Keratinocyte (primary cell): ENCODE data around the gene ZC2HC1B. TPM values are rescaled to one million over a fixed set of nuclear protein-coding genes. Genes with fewer than 3 reads are reported as not detected.

Experiments
- DNase-seq: peaks from one replicate; pipeline ENCODE4 v3.0.0-alpha.2; 2011; ENCODE audit warnings: low read depth, missing footprints, low spot score
- FAIRE-seq: peaks from 2 replicates; lab custom pipeline; 2011; peaks lifted over from hg19 to GRCh38; lab: Jason Lieb, UNC
- H2AFZ ChIP-seq: 2 replicates; pipeline ENCODE4 v1.6.0; 2012; ENCODE audit warnings: low read length, control low read depth, inconsistent platforms; ENCODE audit not compliant: control insufficient read depth
- H3K27ac ChIP-seq: 2 replicates; pipeline ENCODE4 v1.5.1; 2011; ENCODE audit warnings: low read length; ENCODE audit not compliant: control insufficient read depth, insufficient read depth
- H3K27me3 ChIP-seq: 3 replicates; pipeline ENCODE4 v1.6.0; 2011; ENCODE audit warnings: low read length; ENCODE audit not compliant: control insufficient read depth, insufficient read depth; ENCODE audit errors: extremely low read depth
- H3K36me3 ChIP-seq, 2 experiments: 2 replicates in 1 of 2; 3 replicates in 1 of 2; pipeline ENCODE4 v1.5.1; 2011; ENCODE audit warnings: low read length in 2 of 2, mild to moderate bottlenecking in 1 of 2; ENCODE audit not compliant: control insufficient read depth in 2 of 2, insufficient read depth in 2 of 2; ENCODE audit errors: extremely low read depth in 1 of 2
- H3K4me1 ChIP-seq: 3 replicates; pipeline ENCODE4 v1.5.1; 2011; ENCODE audit warnings: low read length; ENCODE audit not compliant: control insufficient read depth, insufficient read depth; ENCODE audit errors: extremely low read depth
- H3K4me2 ChIP-seq: 3 replicates; pipeline ENCODE4 v1.6.0; 2011; ENCODE audit warnings: low read depth, low read length; ENCODE audit not compliant: control insufficient read depth, insufficient read depth; ENCODE audit errors: extremely low read depth
- H3K4me3 ChIP-seq, 3 experiments: fragments of 200-600 bp in 1 of 3; sonication (generic) in 1 of 3; 2 replicates in 2 of 3; 3 replicates in 1 of 3; pipeline ENCODE4 v1.5.1; 2011 to 2016; ENCODE audit warnings: low read length in 3 of 3, mild to moderate bottlenecking in 3 of 3, control low read depth in 2 of 3, inconsistent platforms in 1 of 3, low read depth in 1 of 3, mixed read lengths in 1 of 3, mixed run types in 1 of 3, moderate library complexity in 1 of 3; ENCODE audit not compliant: control insufficient read depth in 2 of 3, insufficient read depth in 2 of 3; ENCODE audit errors: extremely low read depth in 1 of 3
- H3K79me2 ChIP-seq: 2 replicates; pipeline ENCODE4 v1.6.0; 2012; ENCODE audit warnings: low read length; ENCODE audit not compliant: control insufficient read depth, insufficient read depth
- H3K9ac ChIP-seq: 3 replicates; pipeline ENCODE4 v1.6.0; 2011; ENCODE audit warnings: low read length; ENCODE audit not compliant: control insufficient read depth, insufficient read depth; ENCODE audit errors: extremely low read depth
- H3K9me1 ChIP-seq: 3 replicates; pipeline ENCODE4 v1.6.0; 2011; ENCODE audit warnings: low read length; ENCODE audit not compliant: control insufficient read depth, insufficient read depth; ENCODE audit errors: extremely low read depth
- H3K9me3 ChIP-seq: 2 replicates; pipeline ENCODE4 v1.5.1; 2012; ENCODE audit warnings: low read depth, low read length; ENCODE audit not compliant: control insufficient read depth
- H4K20me1 ChIP-seq: 3 replicates; pipeline ENCODE4 v1.6.0; 2011; ENCODE audit warnings: low read length; ENCODE audit not compliant: control insufficient read depth, insufficient read depth; ENCODE audit errors: extremely low read depth
- CTCF ChIP-seq, 3 experiments: IDR thresholded peaks in 1 of 3; conservative IDR thresholded peaks in 1 of 3; optimal IDR thresholded peaks in 1 of 3; 2 replicates in 2 of 3; 3 replicates in 1 of 3; pipeline versions ENCODE3 to v1.5.1; 2011; ENCODE audit warnings: low read length in 3 of 3, mild to moderate bottlenecking in 3 of 3, moderate library complexity in 2 of 3, control low read depth in 1 of 3, inconsistent platforms in 1 of 3; ENCODE audit not compliant: insufficient read depth in 2 of 3; ENCODE audit errors: extremely low read depth in 1 of 3
- EZH2 ChIP-seq: IDR thresholded peaks from one replicate; pipeline ENCODE4 v1.6.1; 2012; ENCODE audit warnings: inconsistent platforms, mild to moderate bottlenecking, low read length, moderate library complexity
- dilution Hi-C: fragments of 300-500 bp; cut with MboI; formaldehyde crosslinking; loops from one replicate; pipeline ENCODE4 v1.7.0; 2020; ENCODE audit warnings: low sequenced_read_pairs; ENCODE audit not compliant: extremely low pct_ligation_motif_present
- polyA plus RNA-seq, 5 experiments: library from polyadenylated mRNA; depleted of rRNA in 3 of 5; stranded (reverse) in 3 of 5; stranded (forward) in 1 of 5; unstranded in 1 of 5; fragments of >200 nt; gene quantifications; 1 replicate in 1 of 5; 2 replicates in 3 of 5; 3 replicates in 1 of 5; pipeline versions ENCODE4 v1.2.1 to v1.2.3, GENCODE V29; 2011 to 2012; ENCODE audit warnings: missing spikeins in 2 of 5, low read depth in 1 of 5, low replicate concordance in 1 of 5

The ZC2HC1B gene
- polyA plus RNA-seq, 1 donor (not counting 4 experiments of a cell fraction or from before 2014, with no cell fraction given): not detected

GRCh38 chr6:143950875-143951274 is 86.6 kb downstream of the ZC2HC1B start:
- Histone ChIP-seq H3K79me2 (no peaks in the 10 kb centered on the region), H3K4me1 (no peaks in the 10 kb centered on the region), H3K36me3 (peaks cover 0 to 3% of the 10 kb centered on the region in 2 experiments), H2AFZ (no peak overlapping the region), H3K9ac (no peak overlapping the region), H3K9me3 (no peaks in the 10 kb centered on the region), H3K4me2 (no peak overlapping the region), H4K20me1 (no peaks in the 10 kb centered on the region), H3K9me1 (no peaks in the 10 kb centered on the region), H3K27ac (no peak overlapping the region), H3K4me3 (no peak overlapping the region), H3K27me3 (peaks cover 2% of the 10 kb centered on the region)
- FAIRE-seq (no peak), DNase-seq (no peak)
- dilution Hi-C loops: no loop called here
- TF ChIP-seq EZH2 (no peak), CTCF (optimal IDR thresholded peaks at IDR 0.05 in 1 of 3, IDR thresholded peaks at IDR 0.05 in 1 of 3, conservative IDR thresholded peaks at IDR 0.05 in 1 of 3; ENCODE audit: extremely low read depth in 1 of 3, insufficient read depth in 2 of 3, low read length in 3 of 3) (no peak)

- Histone ChIP-seq H3K36me3 (peaks cover 0 to 3% of the 10 kb centered on the region in 2 experiments), H3K9me1 (no peaks in the 10 kb centered on the region), H3K4me1 (no peaks in the 10 kb centered on the region), H3K27ac (no peak overlapping the region), H3K4me3 (no peak overlapping the region), H3K27me3 (peaks cover 2% of the 10 kb centered on the region), H3K4me2 (no peak overlapping the region), H3K79me2 (no peaks in the 10 kb centered on the region), H3K9me3 (no peaks in the 10 kb centered on the region), H4K20me1 (no peaks in the 10 kb centered on the region), H2AFZ (no peak overlapping the region), H3K9ac (no peak overlapping the region)
- DNase-seq (no peak), FAIRE-seq (no peak)
- no peak for TF ChIP-seq EZH2
- no peak for TF ChIP-seq CTCF (optimal IDR thresholded peaks at IDR 0.05 in 1 of 3, IDR thresholded peaks at IDR 0.05 in 1 of 3, conservative IDR thresholded peaks at IDR 0.05 in 1 of 3; ENCODE audit: extremely low read depth in 1 of 3, insufficient read depth in 2 of 3, low read length in 3 of 3)
- dilution Hi-C loops: no loop called here
Observed at GRCh38 chr6:143952060-143952778, 87.9 kb downstream of the ZC2HC1B start.
